Fibroblast of skin of right quadriceps (primary cell): ENCODE results near the gene LCN6.

Source experiments
- DNase-seq: peaks from one replicate; pipeline ENCODE4 v3.0.0-alpha.2; 2013

Gene LCN6

DNA sequence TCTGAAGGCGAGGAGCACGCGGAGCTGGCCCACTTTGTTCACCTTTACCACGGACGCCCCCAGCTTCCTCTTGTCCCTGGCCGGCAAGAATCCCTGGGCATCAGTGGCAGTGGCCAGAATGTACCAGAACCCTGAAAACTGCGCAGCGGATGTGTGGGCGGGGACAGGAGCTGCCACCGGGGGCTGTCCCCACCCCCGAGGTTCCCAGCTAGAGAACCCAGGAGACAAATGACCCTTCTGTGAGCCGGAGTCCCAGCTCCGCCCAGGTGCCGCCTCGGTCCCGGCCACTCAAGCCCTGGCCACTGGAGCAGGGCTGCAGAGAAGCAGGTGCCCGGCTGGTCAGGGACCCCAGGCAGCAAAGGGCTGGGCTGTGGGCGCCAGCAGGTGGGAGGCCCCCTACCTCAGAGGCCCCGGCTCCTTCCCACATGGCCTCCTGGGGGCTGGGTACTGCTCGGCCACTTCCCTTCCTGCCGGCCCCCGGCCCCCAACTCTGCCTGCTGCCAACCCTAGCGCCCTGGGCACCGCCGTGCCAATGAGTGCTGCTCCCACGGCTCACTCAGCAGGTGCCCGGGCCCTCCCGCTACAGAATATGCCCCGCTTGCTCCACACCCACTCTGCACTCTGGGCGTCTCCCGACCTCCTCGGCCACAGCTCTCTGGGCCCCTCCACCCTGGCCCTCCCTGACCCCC is 6.3 kb downstream of the LCN6 start:
- DNase-seq, result no peak

DNA sequence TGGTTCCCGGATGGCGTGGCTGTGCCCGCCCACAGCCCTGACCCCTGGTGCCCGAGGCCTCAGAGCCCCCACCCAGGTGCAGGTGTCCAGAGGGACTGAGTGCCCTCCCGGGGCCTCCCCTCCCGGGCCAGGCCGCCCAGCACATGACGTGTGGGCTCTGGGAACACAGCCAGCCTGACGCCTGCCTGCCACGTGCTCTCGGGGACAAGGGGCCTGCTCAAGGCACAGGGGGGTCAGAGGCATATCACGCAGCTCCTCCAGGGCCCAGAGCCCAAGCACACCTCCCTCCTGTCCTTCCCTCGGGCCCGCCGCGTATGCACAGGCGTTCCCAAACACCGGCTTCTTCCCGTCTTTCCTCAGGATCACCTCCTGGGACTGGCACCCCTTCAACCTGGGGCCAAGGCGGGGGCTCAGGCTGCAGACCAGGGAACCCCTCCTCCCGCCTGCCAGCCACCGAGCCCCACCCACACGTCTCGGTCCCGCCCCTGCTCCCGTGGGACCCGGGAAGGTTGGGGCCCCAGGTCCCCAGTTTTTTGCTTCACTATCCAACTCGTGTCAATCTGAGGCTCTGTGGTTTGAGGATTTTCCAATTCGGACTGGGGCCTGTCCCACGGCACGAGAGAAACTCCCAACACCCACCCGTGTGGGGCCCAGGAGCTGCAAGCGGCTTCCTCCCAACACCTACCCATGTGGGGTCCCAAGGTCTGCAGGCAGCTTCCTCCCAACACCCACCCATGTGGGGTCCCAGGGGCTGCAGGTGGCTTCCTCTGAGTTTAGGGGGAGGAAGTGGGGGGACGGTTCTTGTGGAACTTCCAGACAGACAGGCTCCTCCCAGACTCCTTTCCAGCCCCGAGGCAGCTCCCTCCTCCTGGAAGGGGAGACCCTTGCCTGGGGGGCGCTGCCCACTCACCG is 7.1 kb downstream of the LCN6 start:
- DNase-seq, result no peak

DNA sequence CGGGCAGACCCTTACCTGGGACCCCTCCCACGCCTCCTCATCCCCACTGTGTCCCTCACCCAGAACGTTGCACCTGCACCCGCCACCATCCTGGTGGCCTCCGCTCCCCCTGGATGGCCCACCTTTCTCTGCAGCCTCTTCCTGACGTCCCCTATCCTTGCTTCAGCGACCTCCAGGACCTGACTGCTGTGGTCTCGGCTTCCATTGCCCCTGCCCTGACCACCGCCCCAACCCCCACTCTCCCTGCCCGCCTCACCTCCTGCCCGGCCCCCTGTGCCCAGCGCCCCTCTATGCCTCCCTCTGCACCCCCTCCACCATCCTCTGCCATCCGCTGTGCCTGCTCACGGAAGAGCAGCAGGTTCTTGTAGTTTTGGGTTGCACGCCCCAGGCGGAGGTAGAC is 7.8 kb downstream of the LCN6 start:
- DNase-seq, result no peak

DNA sequence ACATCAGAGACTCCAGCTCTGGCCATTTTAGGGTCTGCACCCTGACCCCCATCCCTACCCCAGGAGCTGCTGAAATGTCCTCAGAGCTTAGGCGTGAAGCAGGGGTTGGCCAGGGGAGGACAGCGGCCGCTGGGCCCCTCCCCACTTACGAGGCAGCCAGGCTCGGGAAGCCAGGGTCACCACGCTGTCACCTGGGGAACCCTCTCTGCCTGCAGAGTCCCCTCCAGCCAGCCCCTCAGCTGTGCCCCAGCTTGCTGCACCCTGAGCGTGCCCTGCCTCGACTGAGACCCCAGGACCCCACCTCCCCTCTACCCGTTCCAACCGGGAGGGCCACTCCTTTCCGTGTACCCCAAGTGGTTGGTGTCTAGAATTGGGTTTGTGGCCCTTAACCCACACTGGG is 8.3 kb downstream of the LCN6 start:
- no peak for DNase-seq

DNA sequence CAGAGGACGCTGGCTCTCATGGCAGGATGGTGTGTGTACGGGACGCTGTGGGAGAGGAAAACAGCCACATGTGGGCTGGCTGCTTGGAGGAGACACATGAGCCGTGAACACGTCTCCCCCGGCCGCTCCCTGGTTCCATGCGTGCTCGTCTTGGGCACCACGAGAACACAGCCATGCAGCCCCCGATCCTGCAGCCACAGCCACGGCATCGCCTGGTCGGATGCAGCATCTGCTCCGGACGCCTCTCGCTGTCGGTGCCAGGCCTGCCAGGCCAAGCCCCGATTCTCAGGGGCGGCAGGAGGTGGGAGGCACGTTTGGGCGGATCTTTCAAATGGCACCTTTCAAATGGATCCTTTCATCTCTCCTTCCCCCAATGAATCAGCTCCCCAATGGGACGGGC is 8.8 kb downstream of the LCN6 start:
- DNase-seq, result no peak

DNA sequence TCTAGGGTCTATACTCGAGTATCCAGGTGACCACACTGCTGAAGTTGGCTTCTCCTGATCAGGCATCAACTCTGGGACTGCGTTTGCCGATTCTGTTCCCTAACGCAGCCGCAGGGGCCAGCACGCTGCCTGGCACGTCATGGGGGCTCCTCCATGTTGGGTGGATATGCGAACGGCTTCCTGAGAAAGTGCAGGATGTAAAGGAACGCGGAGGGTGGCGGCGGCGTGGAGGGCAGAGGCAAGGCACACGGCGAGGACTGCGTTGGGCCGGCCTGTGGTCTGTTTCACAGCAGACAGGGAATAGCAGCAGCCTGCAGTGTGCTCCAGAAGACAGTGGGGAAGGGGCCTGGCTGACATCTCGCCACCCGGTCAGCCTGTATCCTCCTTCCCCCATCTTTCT is 9.4 kb downstream of the LCN6 start:
- DNase-seq, result no peak

DNA sequence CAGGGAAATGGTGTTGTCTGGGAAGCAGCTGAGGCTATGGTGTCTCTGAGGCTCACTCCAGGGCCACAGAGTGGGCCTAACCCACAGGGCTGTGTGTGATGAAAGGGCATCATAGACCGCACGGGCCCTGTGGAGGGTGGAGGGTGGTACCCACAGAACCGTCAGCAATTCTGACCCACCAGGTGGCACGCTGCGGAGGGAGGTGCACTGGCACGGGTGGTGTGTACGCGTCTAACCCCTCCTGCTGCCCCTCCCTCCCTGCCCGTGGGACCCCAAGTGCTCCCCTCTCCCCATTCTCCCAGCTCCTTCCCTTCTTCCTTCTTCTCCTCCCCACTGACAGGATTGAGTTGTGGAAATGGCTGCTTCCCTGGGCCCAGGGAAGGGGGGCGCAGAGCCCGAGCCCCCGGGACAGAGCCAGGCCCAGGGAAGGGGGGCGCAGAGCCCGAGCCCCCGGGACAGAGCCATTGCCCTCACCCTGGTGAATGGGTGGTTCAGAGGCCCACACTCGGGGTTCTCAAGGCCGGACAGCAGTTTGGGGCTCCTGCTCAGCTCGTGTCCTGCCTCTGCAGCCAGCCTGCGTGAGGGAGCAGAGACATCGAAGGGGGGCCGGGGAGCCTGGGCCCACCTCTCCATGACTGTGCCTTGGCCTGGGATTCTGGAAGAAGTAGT is 12.4 kb downstream of the LCN6 start:
- DNase-seq, result no peak

DNA sequence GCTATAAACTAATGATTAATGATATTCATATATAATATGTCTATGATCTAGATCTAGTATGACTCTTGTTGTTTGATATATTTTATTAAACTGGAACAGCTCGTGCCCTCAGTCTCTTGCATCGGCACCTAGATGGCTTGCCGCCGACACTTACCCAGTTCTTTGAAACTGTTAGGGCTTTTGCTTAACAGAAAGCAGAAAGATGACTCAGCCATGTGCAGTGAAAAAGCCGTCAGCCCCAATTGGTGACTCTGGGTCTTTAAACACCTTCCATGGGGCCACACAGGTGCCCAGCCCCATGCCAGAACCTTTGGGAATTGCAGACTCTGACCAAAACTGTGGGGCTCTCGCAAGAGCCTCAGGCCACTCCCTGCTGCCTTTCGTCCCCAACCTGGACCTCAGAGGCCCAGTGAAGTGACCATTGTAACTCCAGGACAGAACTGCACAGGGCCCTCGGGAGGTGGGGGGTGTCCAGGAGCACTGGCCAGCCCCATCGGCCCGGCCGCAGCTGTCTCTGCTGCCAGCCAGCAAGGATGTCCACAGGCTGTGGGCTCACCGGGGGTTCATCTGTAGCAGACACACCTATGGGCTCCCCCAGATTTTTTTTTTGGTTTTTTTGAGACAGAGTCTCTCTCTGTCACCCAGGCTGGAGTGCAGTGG is 13.4 kb downstream of the LCN6 start:
- DNase-seq, result no peak

DNA sequence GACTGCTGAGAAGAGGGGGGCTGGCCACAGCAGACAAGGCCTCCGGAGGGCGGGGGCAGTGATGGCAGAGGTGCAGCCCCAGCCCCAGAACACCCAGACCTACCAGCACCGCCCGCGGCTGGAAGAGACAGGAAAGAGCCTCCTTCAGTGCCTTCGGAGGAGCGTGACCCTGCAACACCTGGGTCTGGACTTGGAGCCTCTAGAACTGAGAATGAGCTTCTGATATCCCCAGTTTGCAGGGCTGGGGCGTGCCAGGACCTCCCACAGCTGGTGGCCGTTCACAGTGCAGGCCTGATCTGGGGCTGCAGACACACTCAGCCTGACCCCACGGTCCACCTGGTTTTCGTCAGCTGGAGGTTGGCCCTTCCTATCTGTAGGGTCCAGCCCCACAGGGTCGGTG is 14.7 kb downstream of the LCN6 start:
- no peak for DNase-seq

DNA sequence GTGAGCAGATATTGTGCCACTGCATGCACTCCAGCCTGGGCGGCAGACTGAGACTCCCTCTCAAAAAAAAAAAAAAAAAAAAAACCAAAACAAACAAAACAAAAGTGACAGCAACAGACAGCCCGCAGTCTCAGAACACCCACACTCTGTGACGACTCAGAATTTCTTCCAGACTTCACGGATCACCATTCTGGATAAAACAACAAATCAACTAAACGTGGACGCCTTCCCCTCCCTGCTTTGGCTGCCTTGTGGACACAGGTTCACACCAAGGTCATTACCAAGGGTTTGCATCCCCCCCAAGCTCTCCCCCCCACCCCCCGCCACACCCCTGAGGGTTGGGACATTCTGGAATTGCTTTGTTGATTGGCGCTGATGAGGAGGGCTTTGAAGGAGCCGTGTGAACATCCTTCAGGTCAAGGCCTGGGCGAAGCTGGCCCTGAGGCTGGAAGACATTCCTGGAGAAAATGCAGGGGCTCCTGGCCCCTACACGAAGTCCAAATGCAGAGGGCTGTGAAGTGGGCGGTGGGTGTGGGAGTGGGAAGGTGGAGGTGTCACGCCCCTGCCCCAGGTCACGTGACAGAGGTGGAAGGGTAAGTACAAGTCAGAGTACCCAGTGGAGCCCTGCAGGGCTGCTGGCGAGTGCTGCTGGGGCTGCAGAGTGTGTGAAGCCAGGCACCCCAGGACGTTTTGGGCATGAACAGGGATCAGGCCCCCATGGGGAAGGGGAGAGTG is 15.7 kb downstream of the LCN6 start:
- DNase-seq, result no peak

DNA sequence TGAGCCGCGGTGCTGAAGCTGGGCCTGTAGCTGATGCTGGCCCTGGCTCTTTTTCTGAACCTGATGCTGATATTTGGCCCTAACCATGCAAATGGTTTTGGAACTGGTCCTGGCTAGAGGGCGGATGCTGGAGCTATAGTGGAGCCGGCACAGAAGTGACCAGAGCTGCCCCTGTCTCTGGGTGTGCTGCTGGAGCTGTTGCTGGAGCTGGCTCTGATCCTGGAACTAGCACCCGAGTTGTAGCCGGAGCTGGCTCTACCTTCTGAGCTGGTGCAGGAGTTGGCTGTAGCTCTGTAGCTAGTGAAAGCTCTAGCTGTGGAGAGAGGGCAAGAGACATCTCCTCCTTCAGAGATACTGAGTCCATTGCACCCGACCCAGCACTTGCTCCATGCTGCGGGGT is 18.4 kb downstream of the LCN6 start:
- no peak for DNase-seq

DNA sequence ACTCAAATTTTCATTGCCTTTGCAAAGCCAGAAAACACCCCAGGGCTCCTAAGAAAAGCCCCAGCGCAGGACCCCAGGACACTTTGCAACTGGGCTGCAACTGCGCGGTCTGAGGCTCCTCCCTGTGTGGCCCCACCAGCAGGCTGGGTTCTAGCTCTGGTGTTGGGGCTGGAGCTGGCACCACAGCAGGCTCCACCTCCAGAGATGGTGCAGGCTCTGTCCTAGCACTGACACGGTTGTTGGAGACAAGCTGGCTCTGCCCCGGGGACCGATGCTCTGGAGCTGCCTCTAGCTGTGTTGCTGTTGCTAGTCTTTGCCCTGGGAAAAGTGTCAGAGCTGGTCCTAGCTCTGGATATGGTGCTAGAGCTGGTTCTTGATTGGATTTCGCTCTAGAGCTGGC is 19.2 kb downstream of the LCN6 start:
- no peak for DNase-seq

DNA sequence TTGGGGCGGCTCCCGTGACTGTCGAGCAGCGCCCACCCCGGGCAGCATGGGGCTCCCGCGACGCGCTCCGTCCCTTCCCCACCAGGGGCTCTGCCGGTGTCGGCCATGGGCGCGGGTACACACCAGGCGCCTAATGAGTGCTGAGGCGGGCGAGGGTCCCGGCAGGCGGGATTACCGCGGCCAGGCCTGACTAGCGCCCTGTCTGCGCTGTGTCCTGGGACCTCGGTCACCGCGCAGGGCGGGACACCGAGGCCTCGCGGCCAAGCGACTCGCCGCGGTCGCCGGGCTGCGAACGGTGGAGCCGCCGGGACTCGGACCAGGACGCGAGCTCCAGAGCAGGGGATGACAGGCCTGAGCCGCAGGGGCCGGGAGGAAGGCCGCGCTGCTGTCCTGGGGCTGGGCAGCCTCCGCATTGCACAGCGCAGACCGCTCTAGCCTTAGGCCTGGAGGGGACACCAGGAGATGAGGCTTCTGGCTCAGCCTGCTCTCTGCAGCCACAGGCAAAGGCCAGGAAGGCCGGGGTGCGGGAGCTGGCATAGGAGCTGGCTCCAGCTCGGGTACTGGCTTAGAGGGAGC is 19.7 kb downstream of the LCN6 start:
- peak; percentile 22 for DNase-seq

DNA sequence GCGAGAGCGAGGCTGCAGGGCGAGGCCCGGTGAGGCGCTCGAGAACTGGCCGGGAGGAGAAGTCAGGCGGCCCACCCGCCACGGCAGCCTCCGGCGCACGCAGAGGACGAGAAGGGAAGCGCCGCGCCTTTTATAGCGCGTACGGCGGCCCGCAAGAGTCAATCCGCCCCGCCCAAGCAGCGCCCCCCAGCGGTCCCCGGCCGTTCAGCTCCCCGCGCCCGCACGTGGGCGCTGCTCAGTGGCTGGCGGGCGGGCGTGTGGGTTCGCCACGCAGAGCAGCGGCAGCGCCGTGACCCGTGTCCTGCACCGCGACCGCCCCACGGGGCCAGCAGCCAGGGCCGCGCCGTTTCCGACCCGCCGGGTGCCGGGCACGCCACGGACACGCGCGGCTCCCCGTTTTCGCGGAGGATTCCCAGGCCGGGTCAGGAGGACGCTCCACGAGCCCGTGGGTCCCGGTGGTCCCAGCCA is 20.2 kb downstream of the LCN6 start:
- DNase-seq, result peak; percentile 89

DNA sequence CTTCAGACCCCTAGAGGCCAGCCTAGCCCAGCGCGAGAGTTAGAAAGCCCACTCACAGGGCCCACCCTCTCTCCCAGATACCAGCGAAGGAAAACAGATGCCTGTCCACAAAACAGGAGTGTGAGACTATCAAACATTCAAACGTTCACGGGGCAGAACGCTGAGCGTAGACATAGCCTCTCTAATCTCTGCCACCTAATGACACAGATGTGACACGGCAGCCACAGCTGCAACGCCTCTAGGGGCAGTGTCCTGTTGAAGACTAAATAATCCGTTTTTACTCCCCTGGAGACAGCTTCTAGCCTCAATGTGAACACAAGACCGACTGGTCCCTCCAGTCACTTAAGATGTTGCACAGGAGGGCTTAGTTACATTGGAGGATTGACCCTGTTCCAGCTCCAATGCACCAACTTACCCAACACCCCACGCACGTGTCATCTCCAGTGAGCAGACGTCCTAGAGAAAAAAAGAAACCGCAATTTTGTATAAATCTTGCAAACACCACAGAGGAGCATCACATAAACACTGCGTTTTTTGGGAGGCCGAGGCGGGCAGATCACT is 21.6 kb downstream of the LCN6 start:
- DNase-seq, result peak; percentile 29

DNA sequence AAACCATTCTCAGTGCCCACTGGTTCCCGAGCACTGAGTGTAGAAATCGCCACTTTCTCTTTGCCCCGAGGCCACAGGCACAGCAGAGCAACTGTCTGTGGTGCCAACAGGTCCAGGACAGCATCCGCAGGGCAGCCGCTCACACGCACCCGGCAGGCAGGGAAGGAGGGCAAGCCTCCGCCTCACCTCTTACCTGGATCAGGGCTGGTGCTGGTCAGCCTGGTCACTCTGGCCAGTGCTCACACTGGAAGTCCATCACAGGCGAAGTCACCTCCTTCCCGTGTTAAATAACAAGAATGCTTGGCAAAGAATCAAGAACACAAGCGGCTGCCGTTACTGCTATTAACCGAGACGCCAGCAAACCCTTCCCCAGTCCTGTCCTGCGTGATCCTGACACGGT is 22.2 kb downstream of the LCN6 start:
- DNase-seq, result no peak

DNA sequence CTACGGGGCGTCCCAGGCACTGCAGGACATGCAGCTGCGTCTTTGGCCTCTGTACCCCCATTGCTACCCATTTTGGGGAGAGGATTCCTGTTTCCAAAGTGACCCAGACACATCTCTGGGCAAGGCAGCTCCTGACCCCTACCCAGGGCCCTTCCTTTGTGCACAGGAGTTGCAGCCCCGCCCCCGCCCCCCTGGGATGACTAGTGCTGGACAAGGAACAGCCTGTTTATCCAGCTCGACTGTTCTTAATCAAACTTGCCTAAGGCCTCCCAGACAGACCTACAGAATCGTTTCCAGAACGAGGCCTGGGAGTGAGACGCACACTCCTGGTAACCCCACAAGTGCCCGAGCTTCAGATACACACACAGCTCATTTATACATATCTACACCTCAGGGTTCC is 22.7 kb downstream of the LCN6 start:
- DNase-seq, result peak; percentile 34

DNA sequence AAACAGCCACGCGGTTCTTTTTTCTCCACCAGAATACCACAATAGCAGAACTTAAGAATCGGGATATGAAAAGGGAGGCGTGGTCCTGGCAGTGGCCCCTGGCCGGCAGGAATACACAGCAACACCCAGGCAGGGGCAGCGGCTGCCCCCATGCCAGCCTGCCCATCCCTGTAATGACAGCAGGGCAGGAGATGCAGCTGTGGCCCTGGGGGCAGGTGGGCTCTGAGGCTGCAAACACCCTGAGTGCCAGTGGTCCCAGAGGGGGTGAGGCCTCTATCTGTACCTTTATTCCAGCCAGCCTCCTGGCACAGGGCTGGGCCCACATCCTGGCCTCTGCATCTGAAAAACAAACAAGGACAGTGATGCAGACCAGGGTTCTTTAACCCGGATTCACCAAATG is 23.6 kb downstream of the LCN6 start:
- no peak for DNase-seq

DNA sequence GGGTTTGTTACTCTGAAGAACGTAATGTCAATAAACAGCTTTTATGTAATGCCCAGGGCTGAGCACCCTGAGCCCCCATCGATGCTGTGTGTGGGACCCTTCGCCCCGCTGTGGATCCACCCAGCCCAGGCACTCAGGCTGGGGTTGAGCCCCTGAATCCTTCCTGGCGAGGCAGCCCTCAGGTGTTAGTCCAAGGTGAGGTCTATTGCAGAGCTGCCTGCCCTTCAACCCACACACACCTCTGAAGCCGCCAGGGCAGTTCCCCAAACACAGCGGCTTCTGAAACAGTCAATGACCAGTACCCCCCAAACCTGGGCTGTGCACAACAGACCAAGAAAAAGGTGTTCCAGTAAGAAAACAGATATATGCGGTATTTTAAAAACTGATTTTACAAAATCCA is 24.3 kb downstream of the LCN6 start:
- DNase-seq, result no peak

DNA sequence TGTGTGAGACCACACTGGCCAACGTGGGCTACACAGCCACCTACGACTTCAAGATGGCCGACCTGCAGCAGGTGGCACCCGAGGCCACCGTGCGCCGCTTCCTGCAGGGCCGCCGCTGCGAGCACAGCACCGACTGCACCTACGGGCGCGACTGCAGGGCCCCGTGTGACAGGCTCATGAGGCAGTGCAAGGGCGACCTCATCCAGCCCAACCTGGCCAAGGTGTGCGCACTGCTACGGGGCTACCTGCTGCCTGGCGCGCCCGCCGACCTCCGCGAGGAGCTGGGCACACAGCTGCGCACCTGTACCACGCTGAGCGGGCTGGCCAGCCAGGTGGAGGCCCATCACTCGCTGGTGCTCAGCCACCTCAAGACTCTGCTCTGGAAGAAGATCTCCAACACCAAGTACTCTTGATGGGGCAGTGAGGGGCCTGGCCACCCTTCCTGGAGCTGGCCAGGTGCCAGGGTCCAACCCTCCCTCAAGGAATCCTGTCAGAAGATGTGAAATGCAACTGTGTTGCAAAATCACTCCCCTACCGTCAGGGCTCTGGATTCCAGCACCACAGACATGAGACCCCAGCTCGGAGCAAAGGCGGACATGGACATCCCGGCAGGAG is 24.9 kb downstream of the LCN6 start:
- DNase-seq, result no peak

DNA sequence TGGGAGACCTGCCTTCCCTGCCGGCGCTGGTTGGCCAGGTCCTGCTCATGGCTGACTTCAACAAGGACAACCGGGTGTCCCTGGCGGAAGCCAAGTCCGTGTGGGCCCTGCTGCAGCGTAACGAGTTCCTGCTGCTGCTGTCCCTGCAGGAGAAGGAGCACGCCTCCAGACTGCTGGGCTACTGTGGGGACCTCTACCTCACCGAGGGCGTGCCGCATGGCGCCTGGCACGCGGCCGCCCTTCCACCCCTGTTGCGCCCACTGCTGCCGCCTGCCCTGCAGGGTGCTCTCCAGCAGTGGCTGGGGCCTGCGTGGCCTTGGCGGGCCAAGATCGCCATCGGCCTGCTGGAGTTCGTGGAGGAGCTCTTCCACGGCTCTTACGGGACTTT is 25.4 kb downstream of the LCN6 start:
- no peak for DNase-seq
